Mucosa of stomach (tissue), 1 donor: ENCODE data around the gene KCTD12.

Experiments used
- H3K27me3 ChIP-seq: one replicate; pipeline ENCODE4 v1.7.0; 2013; ENCODE audit warnings: mild to moderate bottlenecking, low read length; ENCODE audit not compliant: control insufficient read depth, insufficient read depth
- H3K36me3 ChIP-seq: one replicate; pipeline ENCODE4 v1.7.0; 2013; ENCODE audit warnings: low read length; ENCODE audit not compliant: control insufficient read depth, insufficient read depth
- H3K4me1 ChIP-seq: one replicate; pipeline ENCODE4 v1.7.0; 2013; ENCODE audit warnings: mild to moderate bottlenecking, low read length; ENCODE audit not compliant: control insufficient read depth, insufficient read depth
- H3K4me3 ChIP-seq: one replicate; pipeline ENCODE4 v1.7.0; 2013; ENCODE audit warnings: low read length
- H3K9ac ChIP-seq: one replicate; pipeline ENCODE4 v1.7.0; 2013; ENCODE audit warnings: mild to moderate bottlenecking, low read length, moderate library complexity
- H3K9me3 ChIP-seq: one replicate; pipeline ENCODE4 v1.7.0; 2013; ENCODE audit warnings: mild to moderate bottlenecking, low read length, moderate library complexity; ENCODE audit not compliant: control insufficient read depth
- donor health status: Pancreatic carcinoma.

The KCTD12 gene

GRCh38 chr13:76885203-76886004, 801 bp downstream of the KCTD12 start:
- no peaks in the 10 kb centered on the region for H3K9me3 ChIP-seq
- peak overlapping the region; percentile 60 for H3K9ac ChIP-seq
- H3K4me3 ChIP-seq = peak overlapping the region; percentile 65
- peaks cover 9% of the 10 kb centered on the region for H3K4me1 ChIP-seq
- H3K36me3 ChIP-seq = no peaks in the 10 kb centered on the region
- peaks cover 31% of the 10 kb centered on the region for H3K27me3 ChIP-seq

- peak overlapping the region; percentile 65 for H3K4me3 ChIP-seq
- no peaks in the 10 kb centered on the region for H3K9me3 ChIP-seq
- H3K4me1 ChIP-seq = peaks cover 9% of the 10 kb centered on the region
- peaks cover 31% of the 10 kb centered on the region for H3K27me3 ChIP-seq
- peak overlapping the region; percentile 60 for H3K9ac ChIP-seq
- H3K36me3 ChIP-seq = no peaks in the 10 kb centered on the region
Observed at GRCh38 chr13:76884907-76885202, 1.4 kb downstream of the KCTD12 start.

DNA sequence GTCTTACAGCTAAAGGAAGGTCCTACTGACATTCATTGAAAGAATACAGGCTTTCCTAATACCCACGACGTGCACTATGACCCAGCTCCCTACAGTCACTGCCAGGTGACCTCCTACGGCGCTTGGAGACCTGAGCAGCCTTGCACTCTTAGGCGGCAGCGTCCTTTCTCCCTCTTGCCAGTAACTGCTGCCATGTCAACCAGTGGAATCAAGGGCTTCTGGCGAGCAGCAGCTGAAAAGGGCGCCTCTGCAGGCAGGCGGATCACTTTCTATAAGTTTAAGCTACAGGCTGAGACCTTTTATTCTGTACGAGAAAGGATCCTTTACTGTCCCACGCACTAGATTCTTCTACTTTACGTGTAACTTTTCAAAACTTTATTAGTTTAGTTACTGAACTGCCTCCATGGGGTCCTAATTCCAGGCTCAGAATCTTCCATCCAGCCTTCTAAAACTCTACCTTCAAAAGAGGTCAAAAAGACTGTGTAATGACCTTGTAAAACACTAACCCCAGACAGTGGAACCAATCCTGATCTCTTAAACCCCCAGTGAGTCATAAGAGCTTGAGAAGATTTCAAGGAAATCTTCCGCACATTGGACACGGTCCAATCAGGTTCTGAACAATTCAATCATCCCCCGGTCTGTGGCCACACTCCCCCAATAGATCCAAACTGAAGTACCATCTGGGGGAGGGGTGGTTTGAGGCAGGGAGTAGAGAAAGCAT, 1.9 kb downstream of the KCTD12 start:
- Histone ChIP-seq H3K9me3 (no peaks in the 10 kb centered on the region), H3K36me3 (no peaks in the 10 kb centered on the region), H3K4me1 (peaks cover 9% of the 10 kb centered on the region), H3K4me3 (no peak overlapping the region), H3K9ac (peak overlapping the region; percentile 60), H3K27me3 (peaks cover 26% of the 10 kb centered on the region)

DNA sequence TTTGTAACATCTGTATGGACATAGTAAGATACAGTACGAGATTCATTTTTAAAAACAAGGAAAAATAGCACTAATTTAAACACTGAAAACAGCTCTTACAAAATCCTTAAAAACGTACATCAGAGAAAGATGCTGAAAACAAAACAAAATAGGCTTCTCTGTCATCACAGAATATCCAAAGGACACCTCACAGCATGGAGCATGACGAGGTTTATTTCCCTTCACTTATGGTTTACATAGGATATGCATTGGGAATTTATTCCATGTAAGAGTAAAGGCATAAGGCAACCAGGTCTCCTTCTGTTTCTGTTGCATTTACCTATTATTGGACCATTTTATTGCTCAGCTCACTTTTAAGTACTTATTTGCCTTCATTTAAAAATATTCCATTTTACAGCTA, 3.0 kb downstream of the KCTD12 start:
- Histone ChIP-seq H3K9me3 (no peaks in the 10 kb centered on the region), H3K4me1 (peaks cover 9% of the 10 kb centered on the region), H3K4me3 (no peak overlapping the region), H3K27me3 (peaks cover 17% of the 10 kb centered on the region), H3K36me3 (no peaks in the 10 kb centered on the region), H3K9ac (no peak overlapping the region)

DNA sequence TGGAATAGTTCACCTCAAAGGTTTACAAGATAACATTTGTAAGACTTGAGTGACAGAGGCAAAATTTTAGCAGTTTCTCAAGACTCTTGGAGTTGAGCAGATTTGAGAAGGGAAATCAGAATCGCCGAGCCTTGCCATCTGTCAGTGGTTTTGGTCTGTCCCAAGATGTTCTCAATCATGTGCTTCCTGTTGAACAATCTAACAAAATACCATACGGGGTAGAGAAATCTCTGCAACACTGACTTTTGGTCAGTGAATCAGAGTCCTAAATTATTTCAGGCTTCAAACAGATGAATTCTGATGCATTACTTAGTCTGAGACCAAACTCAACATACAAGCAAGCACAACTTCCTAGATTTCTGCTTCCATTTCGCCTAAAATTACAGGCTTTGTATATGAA, 3.8 kb downstream of the KCTD12 start:
- Histone ChIP-seq H3K9me3 (no peaks in the 10 kb centered on the region), H3K9ac (peak overlapping the region; percentile 19), H3K36me3 (no peaks in the 10 kb centered on the region), H3K27me3 (peaks cover 11% of the 10 kb centered on the region), H3K4me3 (no peak overlapping the region), H3K4me1 (peaks cover 8% of the 10 kb centered on the region)

DNA sequence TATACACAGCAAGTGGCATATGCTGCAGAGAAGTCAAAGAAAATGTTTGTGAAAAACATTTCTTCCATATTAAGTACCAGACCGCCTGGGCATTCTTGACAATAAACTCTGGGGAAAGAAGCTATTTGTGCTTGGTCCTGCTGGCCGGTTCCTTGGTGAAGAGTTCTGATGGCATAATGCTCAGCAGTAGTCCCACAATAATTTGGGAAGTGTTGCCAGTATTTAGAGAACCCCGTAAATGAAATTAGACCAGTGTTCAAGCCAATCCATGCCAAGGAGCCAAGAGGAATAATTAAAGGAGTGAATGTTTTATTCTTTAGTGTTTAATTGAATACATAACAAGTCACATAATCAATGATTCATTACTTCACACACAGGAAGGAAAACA, 6.3 kb downstream of the KCTD12 start:
- H3K4me1 ChIP-seq = no peaks in the 10 kb centered on the region

DNA sequence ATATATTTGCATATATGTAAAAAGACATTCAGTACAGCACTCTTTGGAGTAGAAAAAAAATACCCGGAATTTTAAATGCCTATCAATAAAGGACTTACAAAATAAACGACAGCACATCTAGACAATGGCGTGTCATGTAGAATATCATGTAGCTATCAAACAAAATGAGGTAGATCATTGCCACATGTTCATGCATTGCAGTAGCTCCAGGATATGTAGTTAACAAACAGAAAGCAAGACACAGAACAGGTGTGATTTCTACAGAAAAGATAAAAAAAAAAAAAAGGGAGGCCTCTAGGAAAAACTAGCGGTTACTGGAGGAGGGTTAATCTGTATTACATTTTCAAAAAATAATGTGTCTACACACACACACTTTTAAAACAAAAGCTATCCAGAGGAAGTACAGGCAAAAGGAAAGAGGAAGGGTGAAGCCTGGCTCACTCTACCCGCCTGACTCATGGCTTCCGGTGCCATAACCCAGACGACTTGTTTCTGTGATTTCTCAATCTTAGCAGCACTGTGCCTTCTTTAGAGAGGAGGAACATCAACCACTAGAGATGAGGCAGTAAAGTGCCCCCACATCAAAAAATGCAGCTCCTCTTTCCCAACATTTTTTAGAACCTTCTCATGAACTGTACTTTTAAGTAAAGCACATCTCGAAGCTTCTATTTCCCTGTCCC, 6.9 kb downstream of the KCTD12 start:
- no peak overlapping the region for H3K4me3 ChIP-seq
- H3K9ac ChIP-seq = no peak overlapping the region
- H3K36me3 ChIP-seq = no peaks in the 10 kb centered on the region
- H3K4me1 ChIP-seq = no peaks in the 10 kb centered on the region
- peaks cover 3% of the 10 kb centered on the region for H3K27me3 ChIP-seq
- H3K9me3 ChIP-seq = no peaks in the 10 kb centered on the region

More for the DNA sequence above, 6.3 kb downstream of the KCTD12 start:
- no peaks in the 10 kb centered on the region for H3K36me3 ChIP-seq
- no peaks in the 10 kb centered on the region for H3K9me3 ChIP-seq
- H3K4me3 ChIP-seq = no peak overlapping the region
- no peak overlapping the region for H3K9ac ChIP-seq
- H3K27me3 ChIP-seq = peaks cover 4% of the 10 kb centered on the region

DNA sequence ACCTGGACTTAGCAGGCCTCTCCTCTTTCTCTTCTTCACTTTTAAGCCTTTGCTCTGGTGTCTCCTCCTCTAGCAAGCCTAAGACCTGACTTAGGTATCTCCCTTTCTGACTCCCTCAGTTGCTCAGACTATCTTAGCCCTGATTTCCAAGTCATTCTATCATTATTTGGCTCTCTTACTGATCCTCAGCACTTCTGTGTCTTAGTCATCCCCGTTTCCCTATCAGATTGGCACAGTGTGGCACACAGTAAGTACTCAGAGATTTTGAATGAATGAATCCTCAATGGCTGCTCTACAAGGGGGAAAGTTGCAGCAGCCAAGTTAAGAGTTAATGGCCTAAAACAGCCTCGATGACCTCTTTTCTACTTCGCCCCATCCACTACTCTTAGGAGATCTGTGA, 8.2 kb downstream of the KCTD12 start:
- H3K4me1 ChIP-seq = no peaks in the 10 kb centered on the region
- H3K9me3 ChIP-seq = no peaks in the 10 kb centered on the region
- H3K9ac ChIP-seq = no peak overlapping the region
- H3K27me3 ChIP-seq = no peaks in the 10 kb centered on the region
- H3K4me3 ChIP-seq = no peak overlapping the region
- no peaks in the 10 kb centered on the region for H3K36me3 ChIP-seq

GRCh38 chr13:76875271-76875815, 10.9 kb downstream of the KCTD12 start:
- H3K9ac ChIP-seq = no peak overlapping the region
- H3K4me3 ChIP-seq = no peak overlapping the region
- no peaks in the 10 kb centered on the region for H3K27me3 ChIP-seq
- no peaks in the 10 kb centered on the region for H3K9me3 ChIP-seq
- H3K4me1 ChIP-seq = no peaks in the 10 kb centered on the region
- no peaks in the 10 kb centered on the region for H3K36me3 ChIP-seq

- H3K9me3 ChIP-seq = no peaks in the 10 kb centered on the region
- H3K27me3 ChIP-seq = no peaks in the 10 kb centered on the region
- H3K9ac ChIP-seq = no peak overlapping the region
- H3K4me1 ChIP-seq = no peaks in the 10 kb centered on the region
- no peak overlapping the region for H3K4me3 ChIP-seq
- no peaks in the 10 kb centered on the region for H3K36me3 ChIP-seq
Observed at GRCh38 chr13:76874479-76874878, 11.7 kb downstream of the KCTD12 start.

- no peak overlapping the region for H3K4me3 ChIP-seq
- H3K36me3 ChIP-seq = no peaks in the 10 kb centered on the region
- H3K9me3 ChIP-seq = no peaks in the 10 kb centered on the region
- H3K27me3 ChIP-seq = no peaks in the 10 kb centered on the region
- H3K9ac ChIP-seq = no peak overlapping the region
- no peaks in the 10 kb centered on the region for H3K4me1 ChIP-seq
Observed at GRCh38 chr13:76873445-76873844, 12.8 kb downstream of the KCTD12 start.

DNA sequence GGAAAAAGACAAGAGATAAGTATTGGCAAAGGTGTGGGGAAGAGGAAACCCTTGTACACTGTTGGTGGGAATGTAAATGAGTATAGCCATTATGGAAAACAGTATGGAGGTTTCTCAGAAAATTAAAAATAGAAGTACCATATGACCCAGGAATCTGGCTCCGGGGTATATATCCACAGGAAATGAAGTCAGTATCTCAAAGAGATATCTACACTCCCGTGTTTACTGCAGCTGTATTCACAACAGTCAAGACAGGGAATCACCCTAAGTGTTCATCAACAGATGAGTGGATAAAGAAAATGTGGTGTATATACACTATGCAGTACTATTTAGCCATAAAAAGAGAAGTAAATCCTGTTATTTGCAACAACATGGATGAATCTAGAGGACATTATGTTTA, 13.5 kb downstream of the KCTD12 start:
- Histone ChIP-seq H3K9me3 (no peaks in the 10 kb centered on the region), H3K4me3 (no peak overlapping the region), H3K27me3 (no peaks in the 10 kb centered on the region)

More for the DNA sequence above, 13.5 kb downstream of the KCTD12 start:
- Histone ChIP-seq H3K36me3 (no peaks in the 10 kb centered on the region), H3K4me1 (no peaks in the 10 kb centered on the region), H3K9ac (no peak overlapping the region)
